A204.1 (cell line): Measurements from ENCODE around the gene SLC2A10.
"Not testable (repeated sequence)": the region's sequence is repeated elsewhere in the genome, so short reads cannot be mapped to it uniquely, and the experiment has no call there.

Experiments
- FAIRE-seq: peaks from 2 replicates; lab custom pipeline; 2012; peaks lifted over from hg19 to GRCh38; lab: Jason Lieb, UNC

The SLC2A10 gene

GRCh38 chr20:46709459-46710152 lies at the start of gene SLC2A10:
TSS of gene SLC2A10 (plus strand) at chr20:46709649. CDS start at chr20:46709737, 88 bp downstream.
- FAIRE-seq = no peak

GRCh38 chr20:46660487-46660886 lies 49.0 kb upstream of the SLC2A10 start:
- no peak for FAIRE-seq

GRCh38 chr20:46661659-46662058 lies 47.8 kb upstream of the SLC2A10 start:
- FAIRE-seq = no peak

GRCh38 chr20:46663531-46663930 lies 45.9 kb upstream of the SLC2A10 start:
- no peak for FAIRE-seq

GRCh38 chr20:46665602-46666001 lies 43.8 kb upstream of the SLC2A10 start:
- no peak for FAIRE-seq

- FAIRE-seq = no peak
Measured at GRCh38 chr20:46666306-46666705, 43.1 kb upstream of the SLC2A10 start.

- no peak for FAIRE-seq
Measured at GRCh38 chr20:46666818-46667515, 42.5 kb upstream of the SLC2A10 start.

GRCh38 chr20:46670228-46670584 lies 39.2 kb upstream of the SLC2A10 start:
- FAIRE-seq = no peak

GRCh38 chr20:46670585-46671584 lies 38.6 kb upstream of the SLC2A10 start:
- FAIRE-seq = no peak

- no peak for FAIRE-seq
Measured at GRCh38 chr20:46671866-46672542, 37.4 kb upstream of the SLC2A10 start.

GRCh38 chr20:46672543-46673148 lies 36.8 kb upstream of the SLC2A10 start:
- no peak for FAIRE-seq

- no peak for FAIRE-seq
Measured at GRCh38 chr20:46673394-46674252, 35.8 kb upstream of the SLC2A10 start.

- no peak for FAIRE-seq
Measured at GRCh38 chr20:46674253-46675083, 35.0 kb upstream of the SLC2A10 start.

- not testable (repeated sequence) for FAIRE-seq
Measured at GRCh38 chr20:46676649-46677316, 32.7 kb upstream of the SLC2A10 start.

- no peak for FAIRE-seq
Measured at GRCh38 chr20:46677608-46678007, 31.8 kb upstream of the SLC2A10 start.

GRCh38 chr20:46678516-46678915 lies 30.9 kb upstream of the SLC2A10 start:
- no peak for FAIRE-seq

GRCh38 chr20:46680684-46681031 lies 28.8 kb upstream of the SLC2A10 start:
- FAIRE-seq = no peak

- no peak for FAIRE-seq
Measured at GRCh38 chr20:46681032-46681854, 28.2 kb upstream of the SLC2A10 start.
